Activated T-cell treated with anti-CD3 and anti-CD28 coated beads, Interleukin-2, amount 50 U/mL, for 72 hours (primary cell): ENCODE measurements around the gene TMEM115. TPM values are rescaled to one million over a fixed set of nuclear protein-coding genes. Genes with fewer than 3 reads are reported as not detected.
"Not testable (repeated sequence)": the region's sequence is repeated elsewhere in the genome, so short reads cannot be mapped to it uniquely, and the experiment has no call there.

Experiments used
- ATAC-seq, 2 donors: fragments of 150-1000 bp; cut with Tn5 transposase; replicated peaks in 1 of 2; 2 replicates each; pipeline ENCODE4 v1.10.0; 2021; ENCODE audit warnings: moderate library complexity in 2 of 2, mild to moderate bottlenecking in 1 of 2
- DNase-seq, 2 donors: peaks; one replicate each; pipeline ENCODE4 v3.0.0; 2021 to 2022; ENCODE audit warnings: mixed read lengths in 1 of 2
- H3K27ac Mint-ChIP-seq: one replicate; pipeline ENCODE4 v1.8.0; 2022; ENCODE audit warnings: mild to moderate bottlenecking, moderate library complexity, mixed read lengths
- H3K27me3 Mint-ChIP-seq: one replicate; pipeline ENCODE4 v1.8.0; 2022; ENCODE audit warnings: low read depth, mixed read lengths
- H3K36me3 Mint-ChIP-seq, 2 donors: one replicate each; pipeline ENCODE4 v1.8.0; 2022; ENCODE audit warnings: mixed read lengths in 2 of 2, mild to moderate bottlenecking in 1 of 2; ENCODE audit not compliant: insufficient read depth in 2 of 2
- H3K4me1 Mint-ChIP-seq: one replicate; pipeline ENCODE4 v1.8.0; 2022; ENCODE audit warnings: low read depth, mixed read lengths
- H3K4me3 Mint-ChIP-seq, 2 donors: one replicate each; pipeline ENCODE4 v1.8.0; 2022; ENCODE audit warnings: mild to moderate bottlenecking in 2 of 2, mixed read lengths in 2 of 2, moderate library complexity in 2 of 2
- H3K9me3 Mint-ChIP-seq, 2 donors: one replicate each; pipeline ENCODE4 v1.8.0; 2022; ENCODE audit warnings: mixed read lengths in 2 of 2
- total RNA-seq, 2 donors: library from RNA; stranded (reverse); gene quantifications; one replicate each; pipeline ENCODE4 v1.2.3, GENCODE V29; 2022

Gene TMEM115
- total RNA-seq, 2 donors from 2014 or later: 21.5 to 22.6 TPM

DNA sequence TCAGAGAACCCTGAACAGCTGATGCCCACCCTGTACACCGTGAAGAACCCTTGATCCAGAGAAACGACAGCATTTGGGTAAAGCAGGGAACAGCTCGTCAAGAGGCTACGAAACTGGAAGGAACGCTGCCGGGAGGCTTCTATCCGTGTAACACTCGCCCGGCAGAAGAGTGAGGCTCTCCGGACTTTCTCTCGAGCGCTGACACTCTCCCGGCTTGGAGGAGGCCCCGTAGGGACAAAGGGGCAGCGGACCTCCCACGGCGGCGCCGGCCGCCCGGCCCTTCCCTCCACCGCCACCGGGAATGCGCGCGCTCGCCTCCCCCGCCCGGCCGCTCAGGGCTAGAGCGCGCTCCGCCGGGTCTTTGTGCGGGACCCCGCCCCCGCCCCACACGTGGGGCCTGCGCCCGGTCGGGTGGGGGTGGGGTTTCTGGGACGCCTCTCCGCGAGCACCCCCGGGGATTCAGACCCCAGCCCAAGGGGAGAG, 38.4 kb downstream of the TMEM115 start:
- H3K4me3 Mint-ChIP-seq: peak overlapping the region; percentile 77 to 90
- peak overlapping the region; percentile 66 for H3K27ac Mint-ChIP-seq
- DNase-seq (peak; percentile 66 to 68), ATAC-seq (peak; percentile 58 to 61)
- no peaks in the 10 kb centered on the region for H3K9me3 Mint-ChIP-seq
- no peaks in the 10 kb centered on the region for H3K27me3 Mint-ChIP-seq
- no peaks in the 10 kb centered on the region for H3K36me3 Mint-ChIP-seq
- H3K4me1 Mint-ChIP-seq: peaks cover 47% of the 10 kb centered on the region

GRCh38 chr3:50319894-50320625, 39.3 kb downstream of the TMEM115 start:
- H3K27ac Mint-ChIP-seq: no peak overlapping the region
- H3K9me3 Mint-ChIP-seq: no peaks in the 10 kb centered on the region
- no peaks in the 10 kb centered on the region for H3K27me3 Mint-ChIP-seq
- H3K4me1 Mint-ChIP-seq: peaks cover 41% of the 10 kb centered on the region
- H3K36me3 Mint-ChIP-seq: no peaks in the 10 kb centered on the region
- DNase-seq (no peak), ATAC-seq (no peak)
- H3K4me3 Mint-ChIP-seq: peak overlapping the region; percentile 77 to 90

DNA sequence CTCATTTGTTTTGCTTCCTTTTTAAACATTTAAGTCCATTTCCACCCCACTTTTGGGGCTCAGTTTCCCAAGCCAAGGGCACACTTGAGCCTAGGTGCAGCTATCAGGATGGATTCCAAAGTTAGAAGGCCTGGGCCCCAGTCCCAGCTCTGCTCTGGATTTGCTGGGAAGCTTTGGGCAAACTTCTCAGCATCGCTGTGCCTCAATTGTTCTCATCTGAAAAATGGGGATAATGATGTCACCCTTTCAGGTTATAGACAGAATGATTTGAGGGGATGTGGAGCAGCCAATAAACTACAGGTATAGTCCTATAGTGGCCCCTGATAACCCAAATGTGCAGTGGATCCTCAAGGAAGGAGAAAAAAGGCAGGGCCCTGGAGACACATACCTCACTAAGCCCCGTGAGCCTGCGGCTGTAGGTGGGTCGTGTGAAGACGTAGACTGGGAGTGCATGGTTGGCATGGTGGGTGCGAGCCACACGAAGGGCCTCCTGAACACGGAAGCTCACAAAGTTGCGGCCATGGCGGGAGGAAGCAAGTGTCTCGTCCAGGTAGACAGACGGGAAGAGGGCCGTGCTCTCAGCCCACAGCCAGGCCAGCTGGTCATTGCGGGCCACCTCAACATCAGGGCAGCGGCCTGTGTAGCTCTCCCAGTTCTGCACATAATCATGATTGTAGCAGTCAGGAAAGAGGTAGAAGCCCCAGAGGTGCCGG, 40.0 kb downstream of the TMEM115 start:
- H3K4me1 Mint-ChIP-seq: peaks cover 36% of the 10 kb centered on the region
- H3K4me3 Mint-ChIP-seq: peak overlapping the region; percentile 0 to 18
- no peak for ATAC-seq
- H3K36me3 Mint-ChIP-seq: no peaks in the 10 kb centered on the region
- no peak overlapping the region for H3K27ac Mint-ChIP-seq
- no peaks in the 10 kb centered on the region for H3K9me3 Mint-ChIP-seq
- no peak for DNase-seq
- H3K27me3 Mint-ChIP-seq: no peaks in the 10 kb centered on the region

DNA sequence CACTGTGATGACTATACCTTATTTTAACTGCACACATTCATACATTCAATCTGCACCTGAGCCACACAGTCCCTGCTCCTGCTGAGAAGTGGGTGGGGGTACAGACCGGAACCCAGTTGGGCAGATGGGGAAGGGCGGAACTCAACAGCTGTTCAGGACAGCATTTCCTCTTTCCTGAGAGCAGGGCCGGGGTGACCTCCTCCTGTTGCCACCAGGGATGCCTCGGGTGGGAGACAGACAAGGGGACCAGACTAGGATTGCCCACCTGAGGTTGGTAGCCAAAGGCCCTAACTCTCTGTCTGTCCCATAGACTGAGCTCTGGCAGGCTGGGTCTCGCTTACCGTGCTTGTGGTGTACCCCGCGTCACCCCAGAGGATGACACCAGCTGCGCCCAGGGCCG, 40.7 kb downstream of the TMEM115 start:
- H3K27ac Mint-ChIP-seq: no peak overlapping the region
- ATAC-seq (no peak), DNase-seq (no peak)
- no peaks in the 10 kb centered on the region for H3K36me3 Mint-ChIP-seq
- no peaks in the 10 kb centered on the region for H3K9me3 Mint-ChIP-seq
- no peaks in the 10 kb centered on the region for H3K27me3 Mint-ChIP-seq
- peaks cover 39% of the 10 kb centered on the region for H3K4me1 Mint-ChIP-seq
- no peak overlapping the region for H3K4me3 Mint-ChIP-seq

GRCh38 chr3:50318163-50318562, 41.2 kb downstream of the TMEM115 start:
- H3K9me3 Mint-ChIP-seq: no peaks in the 10 kb centered on the region
- H3K4me1 Mint-ChIP-seq: peaks cover 39% of the 10 kb centered on the region
- DNase-seq (no peak), ATAC-seq (no peak)
- H3K4me3 Mint-ChIP-seq: no peak overlapping the region
- H3K36me3 Mint-ChIP-seq: no peaks in the 10 kb centered on the region
- no peaks in the 10 kb centered on the region for H3K27me3 Mint-ChIP-seq
- no peak overlapping the region for H3K27ac Mint-ChIP-seq

GRCh38 chr3:50317300-50317699, 42.0 kb downstream of the TMEM115 start:
- H3K9me3 Mint-ChIP-seq: no peaks in the 10 kb centered on the region
- H3K27me3 Mint-ChIP-seq: no peaks in the 10 kb centered on the region
- no peak for DNase-seq
- no peaks in the 10 kb centered on the region for H3K36me3 Mint-ChIP-seq
- ATAC-seq: no peak
- H3K4me1 Mint-ChIP-seq: peaks cover 39% of the 10 kb centered on the region
- H3K27ac Mint-ChIP-seq: no peak overlapping the region
- H3K4me3 Mint-ChIP-seq: no peak overlapping the region

DNA sequence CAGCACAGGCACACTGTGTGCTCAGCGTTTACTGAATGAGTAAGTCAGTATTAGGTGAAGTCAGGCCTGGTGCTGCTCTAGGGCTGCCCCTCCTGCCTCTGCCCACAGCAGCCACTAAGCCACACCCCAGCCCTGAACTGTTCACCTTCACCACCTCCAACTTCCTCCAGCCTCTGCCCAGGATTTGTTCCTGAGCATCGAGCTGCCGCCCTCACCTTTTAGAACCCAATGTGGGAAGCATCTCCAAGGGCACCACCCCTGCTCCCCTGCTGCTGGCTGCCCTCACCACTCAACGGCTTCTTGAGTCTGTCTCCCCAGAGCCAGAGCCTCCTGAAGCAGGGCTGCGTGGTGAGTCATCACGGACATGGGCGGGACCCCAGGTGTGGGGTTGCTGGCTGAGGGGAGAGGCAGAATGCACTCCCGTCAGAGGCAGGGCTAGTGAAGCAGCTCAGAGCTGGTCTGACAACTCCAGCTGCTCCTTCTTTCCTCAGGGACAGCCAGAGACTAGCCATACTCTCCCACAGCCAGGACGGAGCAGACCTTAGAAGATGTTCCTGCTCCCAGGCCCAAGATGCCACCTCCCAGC, 42.6 kb downstream of the TMEM115 start:
- peak; percentile 30 to 38 for ATAC-seq
- peak overlapping the region; percentile 13 for H3K27ac Mint-ChIP-seq
- peak in 1 of 2 donors; percentile 49 for DNase-seq
- H3K4me3 Mint-ChIP-seq: peak overlapping the region; percentile 16 to 66
- H3K9me3 Mint-ChIP-seq: no peaks in the 10 kb centered on the region
- peaks cover 39% of the 10 kb centered on the region for H3K4me1 Mint-ChIP-seq
- no peaks in the 10 kb centered on the region for H3K36me3 Mint-ChIP-seq
- no peaks in the 10 kb centered on the region for H3K27me3 Mint-ChIP-seq

DNA sequence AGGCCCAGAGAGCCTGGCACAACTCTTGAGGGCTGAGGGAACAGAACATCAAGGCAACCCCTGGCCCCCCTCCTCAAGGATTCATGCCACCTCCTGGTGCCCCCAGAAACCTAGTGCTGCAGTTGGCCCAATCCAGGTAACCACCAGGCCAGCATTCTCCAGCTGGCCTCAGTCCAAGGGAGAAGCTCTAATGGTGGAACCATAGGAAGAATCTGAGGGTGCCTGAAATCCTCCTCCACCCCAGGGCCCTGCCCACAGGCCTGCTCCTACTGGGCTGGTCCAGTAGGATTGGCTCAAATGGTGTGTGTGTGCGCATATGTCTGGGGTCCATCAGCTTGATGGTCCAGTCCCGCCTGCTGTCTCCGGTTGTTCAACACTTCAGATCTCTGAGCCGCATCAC, 44.5 kb downstream of the TMEM115 start:
- Mint-ChIP-seq H3K27me3 (no peaks in the 10 kb centered on the region), H3K27ac (no peak overlapping the region), H3K36me3 (no peaks in the 10 kb centered on the region), H3K4me1 (peaks cover 30% of the 10 kb centered on the region), H3K4me3 (no peak overlapping the region), H3K9me3 (no peaks in the 10 kb centered on the region)
- ATAC-seq (no peak), DNase-seq (no peak)

GRCh38 chr3:50314342-50314741, 45.0 kb downstream of the TMEM115 start:
- no peak overlapping the region for H3K27ac Mint-ChIP-seq
- H3K27me3 Mint-ChIP-seq: no peaks in the 10 kb centered on the region
- H3K9me3 Mint-ChIP-seq: no peaks in the 10 kb centered on the region
- ATAC-seq (no peak), DNase-seq (no peak)
- H3K4me1 Mint-ChIP-seq: peaks cover 26% of the 10 kb centered on the region
- H3K36me3 Mint-ChIP-seq: no peaks in the 10 kb centered on the region
- no peak overlapping the region for H3K4me3 Mint-ChIP-seq

DNA sequence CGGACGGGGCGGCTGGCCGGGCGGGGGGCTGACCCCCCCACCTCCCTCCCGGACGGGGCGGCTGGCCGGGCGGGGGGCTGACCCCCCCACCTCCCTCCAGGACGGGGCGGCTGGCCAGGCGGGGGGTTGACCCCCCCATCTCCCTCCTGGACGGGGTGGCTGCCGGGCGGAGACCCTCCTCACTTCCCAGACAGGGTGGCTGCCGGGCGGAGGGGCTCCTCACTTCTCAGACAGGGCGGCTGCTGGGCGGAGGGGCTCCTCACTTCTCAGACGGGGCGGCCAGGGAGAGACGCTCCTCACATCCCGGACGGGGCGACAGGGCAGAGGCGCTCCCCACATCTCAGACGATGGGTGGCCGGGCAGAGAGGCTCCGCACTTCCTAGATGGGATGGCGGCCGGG, 47.3 kb downstream of the TMEM115 start:
- peaks cover 14% of the 10 kb centered on the region for H3K4me1 Mint-ChIP-seq
- H3K27me3 Mint-ChIP-seq, H3K4me3 Mint-ChIP-seq, ATAC-seq, H3K9me3 Mint-ChIP-seq, H3K27ac Mint-ChIP-seq, H3K36me3 Mint-ChIP-seq, DNase-seq: not testable (repeated sequence)

Other genes starting within 250 kb of the TMEM115 start
- gene SEMA3F, start 204.2 kb downstream of the TMEM115 start, total RNA-seq: under 1 TPM in 1 of 2 donors, not detected in 1; 0.25 TPM
- gene GNAT1, start 167.9 kb downstream of the TMEM115 start, total RNA-seq: not detected
- not detected for gene SLC38A3, start 154.2 kb downstream of the TMEM115 start, total RNA-seq
- gene GNAI2, start 123.3 kb downstream of the TMEM115 start, total RNA-seq: 100 to 1,000 TPM; 263 to 272 TPM
- gene SEMA3B, start 90.4 kb downstream of the TMEM115 start, total RNA-seq: 1 to 10 TPM; 1.9 to 3.3 TPM
- under 1 TPM in 1 of 2 donors, not detected in 1; 0.26 TPM for gene LSMEM2, start 80.4 kb downstream of the TMEM115 start, total RNA-seq
- 10 to 100 TPM; 56.3 to 62.1 TPM for gene IFRD2, start 67.1 kb downstream of the TMEM115 start, total RNA-seq
- gene HYAL3, start 60.1 kb downstream of the TMEM115 start, total RNA-seq: 1 to 10 TPM; 6.7 to 7.1 TPM
- gene NAA80, start 60.1 kb downstream of the TMEM115 start, total RNA-seq: 10 to 100 TPM; 19.5 to 20.0 TPM
- under 1 TPM in 1 of 2 donors, not detected in 1; 0.19 TPM for gene HYAL1, start 55.9 kb downstream of the TMEM115 start, total RNA-seq
- 1 to 10 TPM; 4.6 to 4.8 TPM for gene HYAL2, start 36.8 kb downstream of the TMEM115 start, total RNA-seq
- gene TUSC2, start 31.3 kb downstream of the TMEM115 start, total RNA-seq: 10 to 100 TPM; 16.2 to 16.8 TPM
- gene RASSF1, start 18.7 kb downstream of the TMEM115 start, total RNA-seq: 10 to 100 TPM; 51.4 to 61.6 TPM
- gene ZMYND10, start 13.8 kb downstream of the TMEM115 start, total RNA-seq: 1 to 10 TPM; 1.2 TPM
- 10 to 100 TPM; 46.0 to 46.4 TPM for gene NPRL2, start 8.7 kb downstream of the TMEM115 start, total RNA-seq
- gene CYB561D2, start 8.7 kb downstream of the TMEM115 start, total RNA-seq: 10 to 100 TPM; 16.1 to 17.0 TPM
- 1 to 10 TPM; 3.3 to 5.4 TPM for gene CACNA2D2, start 144.1 kb upstream of the TMEM115 start, total RNA-seq
- 10 to 100 TPM; 22.7 to 32.5 TPM for gene C3orf18, start 208.2 kb upstream of the TMEM115 start, total RNA-seq
- 10 to 100 TPM; 54.5 to 64.6 TPM for gene HEMK1, start 210.0 kb upstream of the TMEM115 start, total RNA-seq